NCI-H1436 (cell line): ENCODE results near the gene NLRC3.

Experiments used
- DNase-seq: peaks from one replicate; lab custom pipeline; 2025; lab: John Stamatoyannopoulos, UW

The NLRC3 gene

GRCh38 chr16:3597226-3597625 lies 20.0 kb upstream of the NLRC3 start:
- no peak for DNase-seq

DNA sequence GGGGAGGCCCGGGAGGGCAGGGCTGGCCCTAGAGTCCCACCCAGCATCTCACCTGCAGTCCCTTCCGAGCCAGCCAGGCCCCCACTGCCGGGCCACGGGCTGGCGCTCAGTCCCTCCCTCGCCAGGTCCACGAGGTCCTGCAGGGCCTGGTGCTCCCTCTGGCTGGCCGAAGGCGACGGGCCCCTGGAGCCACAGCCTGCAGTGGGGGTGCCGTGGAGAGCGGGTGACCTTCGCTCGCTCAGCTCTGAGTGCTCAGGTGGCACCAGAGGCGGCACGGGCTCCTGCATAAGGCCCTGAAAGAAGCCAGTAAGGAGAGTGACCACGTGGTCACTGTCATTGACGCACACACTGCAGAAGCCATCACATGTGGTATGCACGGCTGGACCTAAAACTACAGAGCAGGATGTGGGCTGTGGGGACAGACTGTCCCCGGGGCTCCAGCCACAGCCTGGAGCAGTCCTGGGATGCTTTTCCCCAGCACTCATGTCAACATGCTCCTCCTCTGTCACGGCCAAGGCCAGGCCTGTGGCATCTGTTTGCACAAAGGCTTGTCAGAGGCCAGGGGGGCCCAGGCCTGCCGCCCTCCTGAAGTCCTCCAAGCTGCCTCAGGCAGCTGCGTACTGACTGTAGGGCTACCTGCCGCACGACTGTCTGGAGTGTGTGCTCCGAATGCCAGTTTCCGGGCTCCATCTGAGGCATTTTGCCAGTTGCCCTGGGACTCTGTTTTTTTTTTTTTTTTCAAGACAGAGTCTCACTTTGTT lies 19.1 kb upstream of the NLRC3 start:
- no peak for DNase-seq

DNA sequence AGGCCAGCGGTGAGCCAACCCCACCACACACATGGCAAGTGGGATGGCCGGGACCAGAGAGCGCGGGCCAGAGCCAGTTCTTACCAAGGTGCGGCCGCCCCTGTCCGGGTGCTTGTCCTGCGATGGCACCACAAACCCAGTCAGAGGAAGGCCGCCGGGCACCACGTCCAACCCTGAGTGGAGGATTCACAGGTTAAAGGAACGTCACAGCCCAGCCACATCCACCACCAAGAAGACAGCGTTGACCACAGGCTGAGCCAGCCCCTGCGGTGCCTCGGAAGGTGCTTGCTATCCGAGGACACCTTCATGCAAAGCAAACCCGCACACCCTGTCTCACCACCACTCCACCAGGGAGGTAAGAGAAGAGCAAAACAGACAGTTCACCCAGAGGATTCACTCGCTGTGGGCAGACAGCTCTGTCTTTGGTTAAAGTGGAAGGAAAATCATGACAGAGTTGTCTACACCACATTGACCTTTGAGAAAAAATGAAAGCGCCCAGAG lies 18.4 kb upstream of the NLRC3 start:
- no peak for DNase-seq

GRCh38 chr16:3595110-3595486 lies 17.9 kb upstream of the NLRC3 start:
- DNase-seq = no peak

DNA sequence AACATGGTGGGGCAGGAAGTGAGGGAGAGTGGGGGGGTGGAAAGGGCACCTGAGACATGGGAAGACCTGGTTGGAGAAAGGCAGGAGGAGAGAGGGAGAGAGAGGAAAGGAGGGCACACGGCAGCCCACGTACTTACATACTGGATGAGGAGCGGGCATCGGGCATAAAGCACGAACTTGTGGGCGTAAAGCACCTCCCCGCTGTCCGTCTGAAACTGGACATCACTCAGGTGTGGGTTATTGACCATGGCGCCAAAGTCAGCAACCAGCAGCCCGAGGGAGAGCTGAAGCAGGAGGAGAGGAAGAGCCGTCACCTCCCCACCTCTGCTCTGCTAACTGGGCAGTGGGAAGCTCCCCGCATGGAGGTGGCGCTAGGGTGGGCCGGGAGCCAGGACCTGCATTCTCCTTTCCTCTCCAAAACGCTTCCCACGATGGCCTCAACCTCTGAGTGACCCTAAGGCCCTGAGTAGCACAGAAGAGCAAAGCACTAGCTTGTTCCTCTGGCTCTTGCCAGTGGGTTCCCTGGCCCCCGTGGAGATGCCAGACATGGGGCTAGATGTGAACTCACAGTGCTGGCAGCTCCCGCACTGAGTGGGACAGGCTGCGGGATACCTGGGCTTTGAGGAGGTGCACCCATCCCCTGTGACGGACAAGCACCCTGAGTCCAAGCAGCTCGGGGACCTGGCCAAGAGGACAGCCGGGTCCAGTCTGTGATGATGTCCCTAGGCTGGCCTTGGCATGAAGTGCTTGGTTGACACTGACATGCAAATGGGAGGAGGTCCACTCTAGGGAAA lies 17.3 kb upstream of the NLRC3 start:
- no peak for DNase-seq

GRCh38 chr16:3592559-3592958 lies 15.4 kb upstream of the NLRC3 start:
- no peak for DNase-seq

GRCh38 chr16:3591991-3592390 lies 14.8 kb upstream of the NLRC3 start:
- no peak for DNase-seq

- DNase-seq = no peak
Observed at GRCh38 chr16:3591436-3591803, 14.2 kb upstream of the NLRC3 start.

GRCh38 chr16:3590736-3591435 lies 13.7 kb upstream of the NLRC3 start:
- no peak for DNase-seq

DNA sequence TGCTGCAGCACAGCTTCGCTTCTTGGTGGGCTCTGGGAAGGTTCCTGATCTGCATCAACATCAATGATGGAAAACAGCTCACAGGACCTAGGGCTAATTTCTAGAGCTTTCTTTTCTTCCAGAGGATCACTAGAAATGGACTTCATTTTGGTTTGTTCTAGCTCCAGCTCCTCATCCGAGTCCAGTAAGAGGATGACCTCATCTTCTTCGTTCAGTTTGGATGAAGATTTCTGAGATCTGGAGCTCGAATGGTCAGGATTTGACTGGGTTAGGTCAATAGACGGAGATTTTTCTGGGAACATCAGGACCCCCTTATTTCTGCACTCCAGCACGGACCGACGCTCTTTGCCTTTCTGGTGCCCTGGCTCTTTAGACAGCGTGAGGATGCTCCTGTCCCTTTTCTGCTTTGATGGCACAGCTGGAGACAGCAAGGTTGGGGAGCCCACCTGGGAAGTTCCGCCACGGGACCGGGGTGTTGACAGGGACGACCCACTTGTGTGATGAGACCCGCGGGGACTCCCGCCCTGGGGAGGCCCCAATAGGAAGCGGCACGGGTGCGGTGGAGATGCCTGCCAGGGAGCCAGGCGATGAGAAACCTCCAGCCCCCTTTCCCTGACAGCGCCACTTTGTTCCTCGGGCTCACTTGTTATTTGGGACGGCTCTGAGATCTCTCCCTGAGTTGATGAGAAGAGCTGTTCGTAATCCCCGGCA lies 12.9 kb upstream of the NLRC3 start:
- no peak for DNase-seq

- no peak for DNase-seq
Observed at GRCh38 chr16:3589441-3589921, 12.3 kb upstream of the NLRC3 start.

DNA sequence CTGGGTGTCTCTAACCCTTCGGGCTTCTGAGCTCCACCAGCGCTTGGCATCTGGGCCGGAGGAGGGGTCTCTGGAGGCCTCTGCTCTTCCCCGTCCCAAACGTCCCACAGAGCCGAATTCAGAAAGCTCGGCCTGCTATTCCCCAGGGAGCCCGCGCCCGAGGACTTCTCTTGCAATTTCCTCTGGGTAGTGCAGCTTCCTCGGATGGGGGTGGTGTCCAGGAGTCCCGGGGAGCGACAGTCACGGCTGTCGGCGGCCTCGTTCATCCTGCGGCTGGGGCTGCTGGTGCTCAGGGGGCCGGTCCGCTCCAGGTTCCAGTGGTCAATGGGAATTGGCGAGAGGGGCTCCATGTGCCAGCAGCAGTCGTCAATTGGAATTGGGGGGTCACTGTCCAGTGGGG lies 11.8 kb upstream of the NLRC3 start:
- DNase-seq = no peak

DNA sequence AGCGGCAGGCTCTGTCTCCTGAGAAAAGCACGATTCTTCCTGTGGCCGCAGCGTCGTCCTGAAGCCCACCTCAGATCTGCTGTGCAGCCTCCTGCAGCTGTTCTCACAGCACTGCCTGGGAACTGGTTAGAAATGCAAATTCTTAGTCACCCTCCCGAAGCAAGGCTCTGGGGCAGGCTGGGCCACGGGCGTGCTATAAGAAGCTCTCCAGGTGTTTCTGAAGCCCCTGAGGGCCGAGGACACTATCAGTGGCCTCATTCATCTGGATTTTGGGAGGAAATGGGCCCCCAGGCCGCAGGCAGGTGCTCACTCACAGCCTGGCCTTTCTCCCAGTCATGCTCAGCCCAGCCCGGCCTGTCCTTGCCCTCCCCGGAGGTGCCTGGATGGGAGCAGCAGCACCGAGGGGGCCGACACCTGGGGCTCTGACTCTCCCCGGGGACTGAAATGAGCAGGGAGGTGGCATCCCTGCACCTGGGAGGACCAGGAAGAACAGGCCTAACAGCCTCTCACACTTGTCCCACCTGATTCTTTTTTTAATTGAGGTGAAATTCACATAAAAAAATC lies 10.4 kb upstream of the NLRC3 start:
- DNase-seq = no peak

DNA sequence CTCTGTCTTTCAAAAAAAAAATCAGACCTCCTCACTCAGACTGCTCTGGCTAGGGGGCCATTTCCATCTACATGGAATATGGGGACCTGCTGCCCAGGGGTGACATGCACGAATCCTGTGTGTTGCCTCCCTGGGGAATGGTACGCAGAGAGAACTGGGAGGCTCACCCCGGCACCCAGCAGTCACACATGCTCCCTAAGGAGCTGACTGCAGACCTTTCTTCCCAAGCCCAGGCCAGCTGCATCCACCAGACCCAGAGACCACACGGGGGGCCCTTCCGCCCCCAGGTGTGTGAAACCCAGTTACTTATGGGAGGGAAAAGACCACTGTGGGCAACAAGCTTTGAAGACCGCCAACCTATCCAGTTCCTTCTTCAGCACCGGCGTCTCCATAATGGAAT lies 7.2 kb upstream of the NLRC3 start:
- no peak for DNase-seq

DNA sequence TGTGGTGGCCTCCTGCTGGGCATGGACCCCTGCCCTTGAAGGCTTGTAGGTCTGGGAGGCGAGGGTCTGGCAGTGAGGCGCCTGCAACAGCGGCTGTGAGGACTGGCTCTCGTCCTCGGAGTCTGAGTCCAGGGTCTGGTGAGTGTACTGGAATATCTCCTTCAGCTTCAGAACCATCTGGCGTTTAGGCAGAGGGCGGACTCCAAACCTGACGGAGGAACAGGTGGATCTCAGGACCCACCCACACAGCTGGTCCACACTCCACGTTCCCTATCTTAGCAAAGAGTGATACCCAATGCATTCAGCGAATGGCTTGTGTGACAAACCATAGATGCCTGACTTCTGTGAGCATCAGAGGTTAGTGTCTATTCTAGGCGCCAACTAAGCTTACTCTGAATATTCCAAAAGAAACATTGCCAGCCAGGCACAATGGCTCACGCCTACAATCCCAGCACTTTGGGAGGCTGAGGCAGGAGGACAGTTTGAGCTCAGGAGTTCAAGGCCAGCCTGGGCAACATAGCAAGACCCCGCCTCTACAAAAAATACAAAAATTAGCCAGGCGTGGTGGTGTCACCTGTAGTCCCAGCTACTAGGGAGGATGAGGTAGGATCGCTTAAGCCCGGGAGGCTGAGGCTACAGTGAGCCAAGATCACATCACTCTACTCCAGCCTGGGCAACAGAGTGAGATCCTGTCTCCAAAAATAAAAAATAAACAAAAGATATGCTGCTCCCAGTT lies 6.3 kb upstream of the NLRC3 start:
- no peak for DNase-seq

DNA sequence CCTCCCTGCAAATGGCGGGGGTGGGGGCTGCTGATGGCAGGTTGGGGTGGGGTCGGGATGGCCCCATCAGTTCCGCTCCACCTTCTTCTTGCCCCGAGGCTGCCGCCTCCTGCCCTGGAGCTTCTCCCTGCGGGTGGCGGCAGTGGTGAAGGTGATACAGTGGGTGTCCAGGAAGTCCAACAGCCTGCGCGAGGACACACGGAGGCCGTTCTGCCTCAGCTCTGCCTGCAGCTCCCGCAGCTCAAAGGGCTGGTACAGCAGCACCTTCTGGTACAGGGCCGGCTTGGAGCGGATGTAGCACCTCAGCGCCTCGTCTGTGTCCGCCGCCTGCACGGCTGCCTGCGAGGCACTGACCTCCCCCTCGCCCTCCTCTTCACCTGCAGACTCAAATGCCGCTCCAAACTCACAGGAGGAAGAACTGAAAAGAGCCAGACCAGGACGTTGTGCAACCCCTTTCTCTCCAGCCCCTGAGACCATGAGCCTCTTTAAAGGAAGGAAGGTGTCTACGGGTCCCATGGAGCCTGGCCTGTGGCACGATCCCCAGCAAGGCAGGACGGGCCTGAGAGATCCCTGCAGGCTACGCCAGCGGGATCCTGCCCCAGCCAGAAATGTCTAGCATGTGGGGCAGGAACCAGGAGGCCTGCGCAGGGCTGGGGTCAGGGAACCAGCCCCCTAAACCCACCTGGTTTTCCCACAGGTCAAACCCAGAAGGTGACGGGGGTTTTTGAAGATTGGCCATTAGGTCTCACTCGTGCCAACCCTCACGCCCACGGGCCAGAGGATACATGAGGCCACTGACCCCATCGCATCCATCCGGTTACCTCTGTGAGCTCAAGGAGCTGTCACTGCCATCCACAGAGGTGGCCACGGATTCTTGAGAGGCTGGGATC lies 5.3 kb upstream of the NLRC3 start:
- no peak for DNase-seq

DNA sequence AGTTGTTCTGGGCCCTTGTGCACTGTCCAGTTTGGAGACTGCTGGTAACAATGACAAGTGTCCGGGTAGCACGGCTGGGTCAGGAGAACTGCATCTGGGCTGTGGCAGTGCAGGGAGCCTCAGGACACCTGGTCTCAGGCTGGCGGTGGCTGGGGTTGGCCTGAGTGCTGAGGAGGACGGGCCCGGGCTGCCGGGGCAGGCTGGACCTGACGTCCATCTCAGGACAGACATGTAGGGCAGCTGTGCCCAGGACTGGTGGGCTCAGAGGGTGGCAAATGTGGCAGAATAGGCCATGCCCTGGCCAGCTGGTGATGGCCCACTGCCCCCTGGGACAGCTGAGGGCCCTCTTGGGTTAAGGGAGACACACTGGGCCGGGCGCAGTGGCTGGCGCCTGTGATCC lies 4.2 kb upstream of the NLRC3 start:
- DNase-seq = no peak

DNA sequence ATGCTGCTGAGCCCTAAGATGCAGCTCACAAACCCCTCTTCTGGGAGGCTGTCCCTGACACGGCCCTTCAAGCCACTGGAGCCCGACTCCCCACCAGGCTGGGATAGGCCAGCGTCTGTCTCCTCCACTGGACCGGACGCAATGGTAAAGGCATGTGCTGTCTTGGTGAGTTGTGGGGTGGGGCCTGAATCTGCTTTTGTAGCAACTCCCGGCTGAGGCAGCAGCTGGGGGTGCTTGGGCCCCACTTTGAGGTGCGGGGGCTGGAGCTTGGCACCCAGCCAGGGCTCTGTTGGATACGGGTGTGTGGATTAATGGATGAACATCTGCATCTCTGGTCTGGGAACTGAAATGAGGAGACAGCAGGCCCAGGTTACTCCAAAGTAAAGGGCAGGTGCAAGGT lies 3.5 kb upstream of the NLRC3 start:
- no peak for DNase-seq

GRCh38 chr16:3580251-3580651 lies 3.0 kb upstream of the NLRC3 start:
- DNase-seq = no peak

DNA sequence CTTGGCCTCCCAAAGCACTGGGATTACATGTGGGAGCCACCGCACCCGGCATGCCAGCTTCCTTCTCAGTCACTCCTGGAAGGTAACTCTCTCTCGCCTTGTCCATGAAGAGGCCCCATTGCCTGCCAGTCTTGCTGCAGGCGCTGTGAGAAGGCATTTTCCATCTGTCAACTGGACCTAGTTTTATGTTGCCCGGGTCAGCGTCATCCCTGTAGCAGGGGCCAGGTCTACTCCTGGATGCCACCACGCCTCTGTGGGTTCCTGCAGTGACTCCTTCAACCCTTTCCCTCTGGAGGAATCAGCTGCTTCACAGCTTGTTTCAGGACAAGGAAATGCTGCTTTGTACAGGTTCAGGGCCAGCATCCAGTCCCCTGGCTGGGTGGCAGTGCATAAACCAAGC lies 2.6 kb upstream of the NLRC3 start:
- no peak for DNase-seq
